ENCODE measurements around the gene LCN1. TPM values are rescaled to one million over a fixed set of nuclear protein-coding genes. Genes with fewer than 3 reads are reported as not detected.

The LCN1 gene
- total RNA-seq, 2 donors from 2014 or later: not detected

DNA sequence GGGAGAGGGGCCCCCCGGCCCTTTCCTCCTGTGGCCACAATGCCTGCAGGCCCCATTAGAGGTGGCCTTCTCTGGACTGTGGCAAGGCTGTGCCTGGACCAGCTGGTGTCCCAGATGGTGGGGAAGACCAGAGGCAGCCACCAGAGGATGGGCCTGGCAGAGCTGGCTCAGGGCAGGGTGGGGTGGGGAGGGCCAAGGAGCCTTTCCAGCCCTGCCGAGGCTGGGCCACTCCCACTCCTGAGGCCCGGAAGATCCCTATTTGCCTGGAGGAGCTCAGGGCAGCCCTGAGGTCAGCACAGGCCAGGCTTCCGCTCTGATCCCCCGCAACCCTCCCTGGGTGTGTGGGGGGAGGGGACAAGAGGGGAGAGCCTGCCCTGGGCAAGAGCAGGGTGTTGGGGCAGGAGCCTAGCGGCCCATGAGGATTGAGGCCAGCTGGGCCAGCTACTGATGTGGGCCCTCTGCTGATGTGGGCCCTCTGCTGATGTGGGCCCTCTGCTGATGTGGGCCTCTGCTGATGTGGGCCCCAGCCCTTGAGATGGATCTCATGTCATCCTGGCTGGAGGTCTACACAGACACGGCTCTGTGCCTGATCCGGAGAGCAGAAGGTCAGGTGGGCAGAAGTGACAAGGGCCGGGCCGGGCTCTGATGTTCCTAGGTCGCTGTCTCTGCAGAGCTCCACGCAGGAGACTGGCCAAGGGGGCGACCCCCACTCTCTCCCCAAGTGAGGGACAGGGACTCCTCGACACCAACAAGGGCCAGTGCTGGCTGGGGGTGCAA lies 14.7 kb upstream of the LCN1 start:
- DNase-seq (ENCODE audit: low spot score): no peak
- Histone ChIP-seq H3K36me3 (peaks cover 20% of the 10 kb centered on the region), H3K4me1 (peaks cover 0 to 23% of the 10 kb centered on the region in 2 donors)

DNA sequence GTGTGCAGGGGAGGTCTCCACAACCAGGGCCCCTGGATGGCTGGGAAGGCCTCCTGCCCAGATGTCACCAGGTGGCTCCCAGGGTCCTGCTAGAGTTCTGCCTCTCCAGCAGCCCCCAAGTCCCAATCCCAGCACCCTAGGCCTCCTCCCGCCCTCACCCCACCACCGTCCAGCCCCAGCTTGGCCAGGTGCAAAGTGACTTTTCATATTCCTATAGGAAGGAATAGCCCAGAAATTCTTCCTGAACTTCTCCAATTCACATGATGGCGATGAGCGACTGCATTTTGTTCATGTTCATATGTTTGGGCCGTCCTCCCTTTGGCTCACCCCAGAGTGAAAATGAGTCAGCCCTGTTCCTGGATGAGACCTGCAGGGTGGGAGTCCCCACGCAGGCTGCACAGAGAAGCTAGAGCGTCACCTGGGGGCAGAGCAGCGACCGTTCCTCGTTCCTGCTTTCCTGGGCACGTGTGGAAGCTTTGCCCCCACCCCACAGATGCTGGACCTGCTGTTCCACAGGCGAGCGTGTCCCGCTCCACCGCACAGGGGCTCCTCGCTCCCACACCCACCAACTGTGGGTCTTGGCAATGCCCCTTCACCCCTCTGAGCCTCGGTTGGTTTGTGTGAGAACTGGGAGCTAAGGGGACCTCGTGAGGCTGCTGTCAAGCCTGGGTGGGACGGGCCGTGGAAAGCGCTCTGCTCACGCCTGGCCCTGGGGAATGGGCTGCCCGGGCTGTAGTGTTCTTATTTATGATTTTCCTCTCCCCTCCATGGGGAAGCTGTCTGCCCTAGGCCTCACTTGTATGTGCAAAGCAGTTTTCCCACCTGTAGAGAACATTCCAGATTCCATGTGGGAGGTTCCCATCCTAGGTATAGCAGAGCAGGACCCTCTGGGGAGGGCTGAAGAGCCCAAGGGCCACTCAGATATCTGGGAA lies 13.9 kb upstream of the LCN1 start:
- Histone ChIP-seq H3K36me3 (peaks cover 18% of the 10 kb centered on the region), H3K4me3 (no peak overlapping the region), H3K27ac (no peak overlapping the region), H3K27me3 (no peaks in the 10 kb centered on the region), H3K4me1 (peaks cover 0 to 15% of the 10 kb centered on the region in 2 donors), H3K9me3 (peaks cover 0 to 10% of the 10 kb centered on the region in 2 donors)
- TF ChIP-seq, protein P1, sequence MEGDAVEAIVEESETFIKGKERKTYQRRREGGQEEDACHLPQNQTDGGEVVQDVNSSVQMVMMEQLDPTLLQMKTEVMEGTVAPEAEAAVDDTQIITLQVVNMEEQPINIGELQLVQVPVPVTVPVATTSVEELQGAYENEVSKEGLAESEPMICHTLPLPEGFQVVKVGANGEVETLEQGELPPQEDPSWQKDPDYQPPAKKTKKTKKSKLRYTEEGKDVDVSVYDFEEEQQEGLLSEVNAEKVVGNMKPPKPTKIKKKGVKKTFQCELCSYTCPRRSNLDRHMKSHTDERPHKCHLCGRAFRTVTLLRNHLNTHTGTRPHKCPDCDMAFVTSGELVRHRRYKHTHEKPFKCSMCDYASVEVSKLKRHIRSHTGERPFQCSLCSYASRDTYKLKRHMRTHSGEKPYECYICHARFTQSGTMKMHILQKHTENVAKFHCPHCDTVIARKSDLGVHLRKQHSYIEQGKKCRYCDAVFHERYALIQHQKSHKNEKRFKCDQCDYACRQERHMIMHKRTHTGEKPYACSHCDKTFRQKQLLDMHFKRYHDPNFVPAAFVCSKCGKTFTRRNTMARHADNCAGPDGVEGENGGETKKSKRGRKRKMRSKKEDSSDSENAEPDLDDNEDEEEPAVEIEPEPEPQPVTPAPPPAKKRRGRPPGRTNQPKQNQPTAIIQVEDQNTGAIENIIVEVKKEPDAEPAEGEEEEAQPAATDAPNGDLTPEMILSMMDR (IDR thresholded peaks at IDR 0.05): no peak
- DNase-seq (ENCODE audit: low spot score): no peak

More for the DNA sequence above, 14.7 kb upstream of the LCN1 start:
- H3K4me3 ChIP-seq: no peak overlapping the region
- TF ChIP-seq, protein P1 (IDR thresholded peaks at IDR 0.05): no peak
- H3K9me3 ChIP-seq: peaks cover 0 to 10% of the 10 kb centered on the region in 2 donors
- H3K27me3 ChIP-seq: no peaks in the 10 kb centered on the region
- no peak overlapping the region for H3K27ac ChIP-seq

DNA sequence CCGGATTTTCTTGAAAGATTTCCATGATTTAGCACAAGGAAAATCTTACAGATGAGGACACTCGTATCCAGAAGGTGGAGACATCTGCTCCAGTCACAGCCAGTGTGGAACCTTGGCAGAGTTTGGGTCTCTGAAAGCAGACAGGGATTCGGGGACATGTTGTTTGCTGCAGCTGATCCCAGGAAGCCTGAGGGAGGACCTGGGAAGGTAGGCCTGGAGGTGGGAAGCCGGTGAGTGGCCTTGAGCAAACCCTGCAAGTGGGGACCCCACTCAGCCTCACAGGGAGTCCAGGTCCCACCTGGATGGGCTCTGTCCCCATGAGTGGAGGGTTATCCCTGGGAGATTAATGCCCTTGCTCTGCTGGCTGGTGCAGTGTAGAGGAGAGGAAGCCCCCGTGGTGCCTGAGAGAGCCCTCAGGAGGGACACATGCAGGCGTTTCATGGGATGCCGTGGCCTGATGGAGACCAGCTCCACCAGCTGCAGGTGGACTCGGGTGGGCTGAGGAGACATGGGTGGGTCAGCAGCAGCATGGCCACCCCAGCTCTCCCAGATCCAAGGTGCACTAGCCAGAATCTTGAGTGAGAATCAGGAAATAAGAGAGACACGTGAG lies 12.9 kb upstream of the LCN1 start:
- Histone ChIP-seq H3K36me3 (peaks cover 12% of the 10 kb centered on the region), H3K27ac (no peak overlapping the region), H3K4me3 (no peak overlapping the region), H3K4me1 (peaks cover 0 to 7% of the 10 kb centered on the region in 2 donors), H3K9me3 (peaks cover 0 to 10% of the 10 kb centered on the region in 2 donors), H3K27me3 (no peaks in the 10 kb centered on the region)
- DNase-seq (ENCODE audit: low spot score): no peak
- TF ChIP-seq, protein P1 (IDR thresholded peaks at IDR 0.05): no peak

DNA sequence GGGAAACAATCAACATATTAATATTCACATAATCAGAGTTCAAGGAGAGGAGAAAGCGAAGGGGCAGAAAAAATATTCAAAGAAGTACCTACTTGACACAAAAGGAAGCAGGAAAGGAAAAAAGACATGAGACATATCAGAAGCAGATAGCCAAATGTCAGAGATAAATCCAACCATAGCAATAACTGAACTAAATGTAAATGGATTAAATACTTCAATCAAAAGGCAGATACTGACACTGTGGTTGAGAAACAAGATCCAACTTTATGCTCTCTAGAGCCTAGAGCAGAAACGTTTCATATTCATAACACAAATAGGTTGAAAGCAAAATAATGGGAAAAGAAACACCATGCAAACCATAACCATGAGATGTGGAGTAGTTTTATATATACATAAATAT lies 11.8 kb upstream of the LCN1 start:
- H3K27ac ChIP-seq: no peak overlapping the region
- TF ChIP-seq, protein P1 (IDR thresholded peaks at IDR 0.05): no peak

DNA sequence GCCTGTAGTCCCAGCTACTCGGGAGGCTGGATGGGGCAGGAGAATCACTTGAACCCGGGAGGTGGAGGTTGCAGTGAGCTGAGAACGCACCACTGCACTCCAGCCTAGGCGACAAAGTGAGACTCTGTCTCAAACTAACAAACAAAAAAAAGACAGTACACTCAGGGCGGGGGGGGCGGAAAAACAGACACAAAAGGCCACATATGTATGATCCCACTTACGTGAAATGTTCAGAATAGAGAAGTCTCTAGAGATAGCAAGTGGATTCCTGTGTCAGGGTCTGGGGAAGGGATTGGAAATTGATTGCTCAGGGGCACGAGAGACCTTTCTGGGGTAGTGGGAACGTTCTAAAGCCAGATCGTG lies 9.0 kb upstream of the LCN1 start:
- no peak overlapping the region for H3K27ac ChIP-seq
- peaks cover 0 to 10% of the 10 kb centered on the region in 2 donors for H3K9me3 ChIP-seq
- TF ChIP-seq, protein P1 (IDR thresholded peaks at IDR 0.05): no peak
- H3K4me3 ChIP-seq: no peak overlapping the region
- no peaks in the 10 kb centered on the region for H3K36me3 ChIP-seq
- no peaks in the 10 kb centered on the region for H3K4me1 ChIP-seq
- DNase-seq (ENCODE audit: low spot score): no peak
- H3K27me3 ChIP-seq: no peaks in the 10 kb centered on the region

More for the DNA sequence above, 11.8 kb upstream of the LCN1 start:
- no peak for DNase-seq (ENCODE audit: low spot score)
- Histone ChIP-seq H3K4me1 (peaks cover 0 to 6% of the 10 kb centered on the region in 2 donors), H3K36me3 (peaks cover under 1% of the 10 kb centered on the region), H3K4me3 (no peak overlapping the region), H3K27me3 (no peaks in the 10 kb centered on the region), H3K9me3 (peaks cover 0 to 10% of the 10 kb centered on the region in 2 donors)
